HEK293T (cell line): ENCODE data around the gene AKR1A1.

Experiments used
- BHLHE40 ChIP-seq: fragments of 450-650 bp; IDR thresholded peaks from 2 replicates; pipeline ENCODE4 v1.6.1; 2016; ENCODE audit warnings: mild to moderate bottlenecking, moderate library complexity, borderline replicate concordance
- FOXK2 ChIP-seq: fragments of 450-650 bp; IDR thresholded peaks from 2 replicates; pipeline ENCODE4 v1.6.1; 2016; ENCODE audit warnings: mild to moderate bottlenecking
- FOXM1 ChIP-seq: fragments of 450-650 bp; IDR thresholded peaks from 2 replicates; pipeline ENCODE4 v1.6.1; 2017; ENCODE audit warnings: mild to moderate bottlenecking, borderline replicate concordance
- HDGF ChIP-seq: fragments of 450-650 bp; IDR thresholded peaks from 2 replicates; pipeline ENCODE4 v1.6.1; 2017; ENCODE audit warnings: antibody characterized with exemption, borderline replicate concordance
- NFRKB ChIP-seq: fragments of 450-650 bp; IDR thresholded peaks from 2 replicates; pipeline ENCODE4 v1.6.1; 2016; ENCODE audit warnings: mild to moderate bottlenecking, moderate library complexity
- PKNOX1 ChIP-seq: fragments of 450-650 bp; IDR thresholded peaks from 2 replicates; pipeline ENCODE4 v1.6.1; 2016

DNA sequence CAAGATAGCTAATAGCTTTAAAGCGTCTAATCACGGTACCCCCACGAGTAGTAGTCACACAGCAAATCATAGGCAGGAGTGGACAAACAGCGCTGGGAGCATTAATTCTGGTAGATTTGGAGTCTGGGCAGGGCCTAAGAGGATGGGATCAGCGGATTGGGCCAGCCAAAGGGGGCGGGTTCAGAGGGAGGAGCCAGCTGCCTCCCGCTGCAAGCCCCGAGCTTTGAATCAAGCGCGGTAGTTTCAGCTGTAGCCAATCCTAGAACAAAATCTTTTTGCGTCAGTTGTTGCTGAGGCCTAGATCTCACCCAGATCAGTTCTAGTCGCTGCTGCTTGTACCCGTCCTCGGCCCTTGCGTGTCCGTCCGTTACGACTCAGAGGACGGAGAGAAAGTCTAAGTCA lies 32.6 kb downstream of the AKR1A1 start:
- TF ChIP-seq HDGF = no peak
- no peak for TF ChIP-seq PKNOX1
- TF ChIP-seq BHLHE40 = no peak
- no peak for TF ChIP-seq NFRKB
- no peak for TF ChIP-seq FOXK2
- no peak for TF ChIP-seq FOXM1
